Liver (tissue), 9 donors: ENCODE measurements around the gene KIF1A. TPM values are rescaled to one million over a fixed set of nuclear protein-coding genes. Genes with fewer than 3 reads are reported as not detected.

Source experiments
- DNase-seq: peaks from one replicate; pipeline ENCODE4 v3.0.0-alpha.2; 2017; ENCODE audit warnings: low spot score
- H3K27ac ChIP-seq, 2 donors: one replicate each; pipeline ENCODE4 v1.7.0; 2013; ENCODE audit warnings: inconsistent platforms in 2 of 2, low read length in 2 of 2, control low read depth in 1 of 2, low read depth in 1 of 2, mild to moderate bottlenecking in 1 of 2
- H3K27me3 ChIP-seq, 4 donors: one replicate each; pipeline versions ENCODE4 v1.6.1 to v1.7.0; 2013; ENCODE audit warnings: low read length in 3 of 4, inconsistent platforms in 1 of 4, mild to moderate bottlenecking in 1 of 4, moderate library complexity in 1 of 4; ENCODE audit not compliant: control insufficient read depth in 4 of 4, insufficient read depth in 4 of 4
- H3K36me3 ChIP-seq, 4 donors: one replicate each; pipeline versions ENCODE4 v1.6.1 to v1.7.0; 2013; ENCODE audit warnings: low read length in 3 of 4, mild to moderate bottlenecking in 3 of 4, low read depth in 1 of 4, moderate library complexity in 1 of 4; ENCODE audit not compliant: control insufficient read depth in 4 of 4, insufficient read depth in 3 of 4
- H3K4me1 ChIP-seq, 4 donors: one replicate each; pipeline versions ENCODE4 v1.6.1 to v1.7.0; 2013; ENCODE audit warnings: low read length in 3 of 4, mild to moderate bottlenecking in 3 of 4, moderate library complexity in 1 of 4; ENCODE audit not compliant: control insufficient read depth in 4 of 4, insufficient read depth in 4 of 4
- H3K4me3 ChIP-seq, 3 donors: one replicate each; pipeline versions ENCODE4 v1.6.1 to v1.7.0; 2013; ENCODE audit warnings: low read length in 3 of 3, control low read depth in 1 of 3, low read depth in 1 of 3, mild to moderate bottlenecking in 1 of 3
- H3K9ac ChIP-seq, 2 donors: one replicate each; pipeline ENCODE4 v1.7.0; 2013; ENCODE audit warnings: low read length in 2 of 2, mild to moderate bottlenecking in 2 of 2, moderate library complexity in 2 of 2, control low read depth in 1 of 2, low read depth in 1 of 2
- H3K9me3 ChIP-seq, 4 donors: one replicate each; pipeline versions ENCODE4 v1.6.1 to v1.7.0; 2013; ENCODE audit warnings: low read length in 3 of 4; ENCODE audit not compliant: control insufficient read depth in 4 of 4
- EGR1 ChIP-seq, 2 donors: IDR thresholded peaks; 2 replicates each; pipeline ENCODE4 v1.6.1; 2016 to 2018; ENCODE audit warnings: antibody characterized with exemption in 2 of 2, low read depth in 2 of 2
- FOXA1 ChIP-seq: IDR thresholded peaks from 2 replicates; pipeline ENCODE4 v1.6.1; 2016; ENCODE audit warnings: antibody characterized with exemption
- GABPA ChIP-seq, 2 donors: IDR thresholded peaks in 1 of 2; conservative IDR thresholded peaks in 1 of 2; 2 replicates each; pipeline ENCODE4 v1.6.1; 2016; ENCODE audit warnings: antibody characterized with exemption in 2 of 2, mild to moderate bottlenecking in 1 of 2, moderate library complexity in 1 of 2
- HNF4A ChIP-seq, 2 donors: conservative IDR thresholded peaks; 2 replicates each; pipeline ENCODE4 v1.6.1; 2016; ENCODE audit warnings: antibody characterized with exemption in 2 of 2, mild to moderate bottlenecking in 2 of 2
- JUND ChIP-seq, 2 donors: IDR thresholded peaks; 2 replicates each; pipeline ENCODE4 v1.6.1; 2016; ENCODE audit warnings: antibody characterized with exemption in 2 of 2
- NR2F2 ChIP-seq: IDR thresholded peaks from 2 replicates; pipeline ENCODE4 v1.6.1; 2016; ENCODE audit warnings: antibody characterized with exemption
- RAD21 ChIP-seq, 2 donors: IDR thresholded peaks; 2 replicates each; pipeline ENCODE4 v1.6.1; 2016; ENCODE audit warnings: antibody characterized with exemption in 2 of 2, mild to moderate bottlenecking in 2 of 2
- RXRA ChIP-seq, 2 donors: IDR thresholded peaks; 2 replicates each; pipeline ENCODE4 v1.6.1; 2017 to 2018; ENCODE audit warnings: antibody characterized with exemption in 2 of 2, mild to moderate bottlenecking in 1 of 2
- YY1 ChIP-seq: IDR thresholded peaks from 2 replicates; pipeline ENCODE4 v1.6.1; 2016; ENCODE audit warnings: antibody characterized with exemption, mild to moderate bottlenecking
- whole genome bisulfite sequencing: extraction: QIAGEN DNeasy Blood & Tissue Kit; methylation state at CpG from one replicate; pipeline ENCODE4 v1.1.7; 2013; 5-methylcytosine and 5-hydroxymethylcytosine counted together
- polyA plus RNA-seq, 2 donors: library from polyadenylated mRNA; stranded (reverse) in 1 of 2; unstranded in 1 of 2; fragments of 200-250 nt in 1 of 2; fragments of >200 nt in 1 of 2; fragmentation: Nextera tagmentation in 1 of 2; extraction: Ambion mirVana in 1 of 2; gene quantifications; one replicate each; pipeline versions ENCODE4 v1.2.1 to v1.2.3, GENCODE V29; 2013 to 2015
- total RNA-seq, 2 donors: library from RNA; depleted of rRNA; stranded (reverse); fragments of >200 nt; gene quantifications; one replicate each; pipeline ENCODE4 v1.2.3, GENCODE V29; 2014
- TF ChIP-seq, protein P1 (sequence below): IDR thresholded peaks from 2 replicates; pipeline ENCODE4 v1.6.1; 2016; ENCODE audit warnings: antibody characterized with exemption
- TF ChIP-seq, protein P2 (sequence below): IDR thresholded peaks from 2 replicates; pipeline ENCODE4 v1.6.1; 2016; ENCODE audit warnings: antibody characterized with exemption, mild to moderate bottlenecking
- TF ChIP-seq, protein P3 (sequence below): IDR thresholded peaks from 2 replicates; pipeline ENCODE4 v1.6.1; 2016; ENCODE audit warnings: antibody characterized with exemption
- TF ChIP-seq, protein P4 (sequence below): fragments of 150-350 bp; IDR thresholded peaks from 2 replicates; pipeline ENCODE4 v1.5.1; 2017; ENCODE audit warnings: improper control_type of control experiment, low read depth, low read length; ENCODE audit not compliant: missing input control
- TF ChIP-seq, protein P5 (sequence below): IDR thresholded peaks from 2 replicates; pipeline ENCODE4 v1.6.1; 2016; ENCODE audit warnings: antibody characterized with exemption
- donor health status: healthy.
- donor health status: healthy.
- donor health status: healthy.
- donor health status: healthy.
- donor health status: healthy.

KIF1A gene
- total and polyA plus RNA-seq, 4 donors, result 0.03 to 0.21 (median 0.11) TPM

DNA sequence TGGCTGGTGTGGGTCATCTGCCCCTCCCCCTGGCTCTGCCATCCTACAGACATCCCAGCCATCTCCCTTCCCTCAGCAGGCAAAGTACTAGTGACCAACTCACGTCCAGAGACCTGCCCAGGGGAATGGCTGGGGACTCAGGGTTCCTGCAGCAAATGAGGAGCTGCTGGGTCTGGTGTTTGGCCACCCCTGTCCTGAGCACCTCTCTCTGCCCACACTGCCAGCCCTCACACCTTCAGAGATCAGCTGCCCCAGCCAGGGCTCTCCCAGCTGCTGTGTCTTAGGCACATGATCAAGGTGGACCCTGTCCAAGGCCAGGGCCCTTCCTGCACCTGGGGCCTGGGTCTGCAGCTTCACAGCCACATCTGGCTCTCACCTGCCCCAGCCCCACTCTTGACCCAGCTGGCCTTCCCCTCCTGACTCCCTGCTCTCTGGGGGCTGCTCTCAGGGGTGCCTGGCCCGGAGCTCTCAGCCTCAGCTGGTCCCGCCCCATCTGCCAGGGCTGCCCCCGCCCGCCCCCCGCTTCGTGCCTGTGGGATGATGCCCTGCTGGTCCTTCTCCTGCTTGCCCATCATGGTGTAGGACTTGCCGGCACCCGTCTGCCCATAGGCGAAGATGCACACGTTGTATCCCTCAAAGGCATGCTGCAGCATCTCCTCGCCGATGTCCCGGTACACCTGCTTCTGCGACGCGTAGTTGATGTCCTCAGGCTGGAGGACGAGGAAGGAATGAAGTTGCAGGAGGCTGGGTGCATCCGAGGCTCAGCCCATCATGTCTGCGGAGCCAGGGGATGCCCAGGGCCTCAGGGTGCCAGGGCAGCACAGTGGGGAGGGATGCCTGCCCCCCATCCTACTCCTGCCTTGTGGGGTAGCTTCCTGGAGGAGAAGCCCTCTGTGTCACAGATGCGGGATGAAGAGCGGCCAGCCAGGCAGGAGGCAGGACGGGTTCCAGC is 32.2 kb downstream of the KIF1A start:
- DNase-seq, result no peak
- Histone ChIP-seq H3K36me3 (no peaks in the 10 kb centered on the region), H3K27me3 (no peaks in the 10 kb centered on the region), H3K27ac (no peak overlapping the region), H3K4me1 (peaks cover 0 to 1% (median under 1%) of the 10 kb centered on the region in 4 donors), H3K9ac (no peak overlapping the region), H3K9me3 (no peaks in the 10 kb centered on the region), H3K4me3 (no peak overlapping the region)
- 93% methylated on average over 23 of the region's 23 CpGs for WGBS
- TF ChIP-seq EGR1 (IDR thresholded peaks at IDR 0.05; ENCODE audit: low read depth in 2 of 2) (no peak), HNF4A (conservative IDR thresholded peaks at IDR 0.05) (no peak), JUND (IDR thresholded peaks at IDR 0.05) (no peak), YY1 (no peak), GABPA (IDR thresholded peaks at IDR 0.05 in 1 of 2, conservative IDR thresholded peaks at IDR 0.05 in 1 of 2) (no peak), NR2F2 (no peak), RXRA (IDR thresholded peaks at IDR 0.05) (no peak), FOXA1 (no peak), RAD21 (IDR thresholded peaks at IDR 0.05) (no peak)
- TF ChIP-seq, protein P1, sequence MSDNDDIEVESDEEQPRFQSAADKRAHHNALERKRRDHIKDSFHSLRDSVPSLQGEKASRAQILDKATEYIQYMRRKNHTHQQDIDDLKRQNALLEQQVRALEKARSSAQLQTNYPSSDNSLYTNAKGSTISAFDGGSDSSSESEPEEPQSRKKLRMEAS, result no peak
- TF ChIP-seq, protein P2, sequence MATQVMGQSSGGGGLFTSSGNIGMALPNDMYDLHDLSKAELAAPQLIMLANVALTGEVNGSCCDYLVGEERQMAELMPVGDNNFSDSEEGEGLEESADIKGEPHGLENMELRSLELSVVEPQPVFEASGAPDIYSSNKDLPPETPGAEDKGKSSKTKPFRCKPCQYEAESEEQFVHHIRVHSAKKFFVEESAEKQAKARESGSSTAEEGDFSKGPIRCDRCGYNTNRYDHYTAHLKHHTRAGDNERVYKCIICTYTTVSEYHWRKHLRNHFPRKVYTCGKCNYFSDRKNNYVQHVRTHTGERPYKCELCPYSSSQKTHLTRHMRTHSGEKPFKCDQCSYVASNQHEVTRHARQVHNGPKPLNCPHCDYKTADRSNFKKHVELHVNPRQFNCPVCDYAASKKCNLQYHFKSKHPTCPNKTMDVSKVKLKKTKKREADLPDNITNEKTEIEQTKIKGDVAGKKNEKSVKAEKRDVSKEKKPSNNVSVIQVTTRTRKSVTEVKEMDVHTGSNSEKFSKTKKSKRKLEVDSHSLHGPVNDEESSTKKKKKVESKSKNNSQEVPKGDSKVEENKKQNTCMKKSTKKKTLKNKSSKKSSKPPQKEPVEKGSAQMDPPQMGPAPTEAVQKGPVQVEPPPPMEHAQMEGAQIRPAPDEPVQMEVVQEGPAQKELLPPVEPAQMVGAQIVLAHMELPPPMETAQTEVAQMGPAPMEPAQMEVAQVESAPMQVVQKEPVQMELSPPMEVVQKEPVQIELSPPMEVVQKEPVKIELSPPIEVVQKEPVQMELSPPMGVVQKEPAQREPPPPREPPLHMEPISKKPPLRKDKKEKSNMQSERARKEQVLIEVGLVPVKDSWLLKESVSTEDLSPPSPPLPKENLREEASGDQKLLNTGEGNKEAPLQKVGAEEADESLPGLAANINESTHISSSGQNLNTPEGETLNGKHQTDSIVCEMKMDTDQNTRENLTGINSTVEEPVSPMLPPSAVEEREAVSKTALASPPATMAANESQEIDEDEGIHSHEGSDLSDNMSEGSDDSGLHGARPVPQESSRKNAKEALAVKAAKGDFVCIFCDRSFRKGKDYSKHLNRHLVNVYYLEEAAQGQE, result no peak
- TF ChIP-seq, protein P3, sequence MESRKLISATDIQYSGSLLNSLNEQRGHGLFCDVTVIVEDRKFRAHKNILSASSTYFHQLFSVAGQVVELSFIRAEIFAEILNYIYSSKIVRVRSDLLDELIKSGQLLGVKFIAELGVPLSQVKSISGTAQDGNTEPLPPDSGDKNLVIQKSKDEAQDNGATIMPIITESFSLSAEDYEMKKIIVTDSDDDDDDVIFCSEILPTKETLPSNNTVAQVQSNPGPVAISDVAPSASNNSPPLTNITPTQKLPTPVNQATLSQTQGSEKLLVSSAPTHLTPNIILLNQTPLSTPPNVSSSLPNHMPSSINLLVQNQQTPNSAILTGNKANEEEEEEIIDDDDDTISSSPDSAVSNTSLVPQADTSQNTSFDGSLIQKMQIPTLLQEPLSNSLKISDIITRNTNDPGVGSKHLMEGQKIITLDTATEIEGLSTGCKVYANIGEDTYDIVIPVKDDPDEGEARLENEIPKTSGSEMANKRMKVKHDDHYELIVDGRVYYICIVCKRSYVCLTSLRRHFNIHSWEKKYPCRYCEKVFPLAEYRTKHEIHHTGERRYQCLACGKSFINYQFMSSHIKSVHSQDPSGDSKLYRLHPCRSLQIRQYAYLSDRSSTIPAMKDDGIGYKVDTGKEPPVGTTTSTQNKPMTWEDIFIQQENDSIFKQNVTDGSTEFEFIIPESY, result no peak
- TF ChIP-seq, protein P4, sequence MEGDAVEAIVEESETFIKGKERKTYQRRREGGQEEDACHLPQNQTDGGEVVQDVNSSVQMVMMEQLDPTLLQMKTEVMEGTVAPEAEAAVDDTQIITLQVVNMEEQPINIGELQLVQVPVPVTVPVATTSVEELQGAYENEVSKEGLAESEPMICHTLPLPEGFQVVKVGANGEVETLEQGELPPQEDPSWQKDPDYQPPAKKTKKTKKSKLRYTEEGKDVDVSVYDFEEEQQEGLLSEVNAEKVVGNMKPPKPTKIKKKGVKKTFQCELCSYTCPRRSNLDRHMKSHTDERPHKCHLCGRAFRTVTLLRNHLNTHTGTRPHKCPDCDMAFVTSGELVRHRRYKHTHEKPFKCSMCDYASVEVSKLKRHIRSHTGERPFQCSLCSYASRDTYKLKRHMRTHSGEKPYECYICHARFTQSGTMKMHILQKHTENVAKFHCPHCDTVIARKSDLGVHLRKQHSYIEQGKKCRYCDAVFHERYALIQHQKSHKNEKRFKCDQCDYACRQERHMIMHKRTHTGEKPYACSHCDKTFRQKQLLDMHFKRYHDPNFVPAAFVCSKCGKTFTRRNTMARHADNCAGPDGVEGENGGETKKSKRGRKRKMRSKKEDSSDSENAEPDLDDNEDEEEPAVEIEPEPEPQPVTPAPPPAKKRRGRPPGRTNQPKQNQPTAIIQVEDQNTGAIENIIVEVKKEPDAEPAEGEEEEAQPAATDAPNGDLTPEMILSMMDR, result no peak
- TF ChIP-seq, protein P5, sequence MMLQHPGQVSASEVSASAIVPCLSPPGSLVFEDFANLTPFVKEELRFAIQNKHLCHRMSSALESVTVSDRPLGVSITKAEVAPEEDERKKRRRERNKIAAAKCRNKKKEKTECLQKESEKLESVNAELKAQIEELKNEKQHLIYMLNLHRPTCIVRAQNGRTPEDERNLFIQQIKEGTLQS, result no peak
